GM10847 (cell line): ENCODE data around the gene CD83.

Experiments
- POLR2A ChIP-seq: IDR thresholded peaks from 2 replicates; pipeline ENCODE4 v1.6.1; 2011; ENCODE audit not compliant: insufficient read length; ENCODE audit errors: extremely low read depth

CD83 gene

DNA sequence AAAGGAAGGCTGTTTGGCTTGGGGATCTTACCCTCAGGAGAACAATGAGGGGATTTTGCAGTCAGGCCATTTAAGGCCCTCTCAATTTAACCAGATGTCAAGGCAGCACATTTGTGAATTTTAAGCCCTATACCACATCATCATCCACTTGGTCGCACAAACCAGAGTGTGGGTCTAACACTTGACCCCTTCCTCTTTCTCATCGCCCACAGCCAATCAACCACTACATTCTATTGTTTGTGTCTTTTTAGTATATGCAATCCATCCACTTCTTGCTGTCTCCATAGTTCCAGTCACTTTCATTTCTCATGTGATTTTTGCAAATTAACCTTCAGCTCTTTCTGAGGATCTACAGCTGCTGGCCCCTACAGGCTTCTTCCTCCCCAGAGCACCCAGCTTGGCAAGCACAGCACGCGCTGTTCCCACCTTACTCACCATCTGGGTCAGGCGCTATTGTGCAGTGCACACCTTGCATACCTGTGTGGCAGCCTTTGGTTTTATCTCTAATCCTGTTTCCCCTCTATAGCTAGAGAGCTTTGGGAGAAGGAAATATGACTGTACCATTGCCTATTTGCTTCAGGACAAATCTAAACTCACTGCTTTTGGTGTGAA lies 32.3 kb upstream of the CD83 start:
- TF ChIP-seq POLR2A = no peak

DNA sequence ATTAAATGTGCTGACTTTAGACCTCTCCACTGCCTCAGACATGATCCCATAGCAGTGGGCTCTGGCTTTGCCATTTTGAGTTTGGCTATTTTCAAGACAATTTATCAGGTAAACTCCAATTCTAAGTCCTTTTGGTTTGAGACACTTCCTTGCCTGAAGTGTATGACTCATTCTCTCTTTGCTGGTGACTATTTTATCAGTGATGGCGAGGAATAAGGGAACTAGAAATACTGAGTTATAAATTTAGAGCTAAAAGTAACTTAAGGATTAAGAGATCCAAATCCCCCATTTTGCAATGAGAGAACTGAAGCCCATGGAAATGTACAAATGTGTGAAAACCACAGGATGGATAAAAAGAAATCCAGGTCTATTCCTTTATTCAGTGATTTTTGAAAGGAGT lies 30.9 kb upstream of the CD83 start:
- TF ChIP-seq POLR2A = no peak

DNA sequence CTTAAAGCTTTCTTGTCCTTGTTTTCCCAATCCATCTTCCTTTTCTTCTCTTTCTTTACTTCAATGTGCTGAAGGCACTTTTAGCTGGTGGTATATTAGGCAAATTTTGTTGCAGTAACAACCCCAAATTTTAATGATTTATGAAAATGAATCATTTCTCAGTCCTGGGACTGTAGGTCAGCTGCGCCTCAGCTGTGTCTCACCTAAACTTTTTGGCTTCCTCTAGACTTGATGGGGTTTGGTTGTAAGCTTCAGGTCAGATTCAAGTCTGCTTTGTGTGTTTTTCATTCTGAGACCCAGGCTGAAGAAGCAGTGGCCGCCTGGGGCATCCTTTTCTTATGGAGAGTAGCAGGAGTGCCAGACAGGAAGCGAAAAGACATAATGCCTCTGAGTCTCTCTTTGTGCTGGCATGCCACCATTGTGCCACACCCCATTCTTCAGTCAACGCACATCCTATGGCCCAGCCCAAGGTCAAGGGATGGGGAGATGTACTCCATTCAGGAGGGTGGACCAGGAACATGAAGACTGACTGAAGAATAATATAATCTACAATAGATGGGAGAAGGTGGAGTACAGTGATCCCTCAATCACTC lies 28.9 kb upstream of the CD83 start:
- TF ChIP-seq POLR2A = no peak

- no peak for TF ChIP-seq POLR2A
Observed at GRCh38 chr6:14089224-14089623, 28.3 kb upstream of the CD83 start.

- TF ChIP-seq POLR2A = no peak
Observed at GRCh38 chr6:14091339-14091978, 26.1 kb upstream of the CD83 start.

DNA sequence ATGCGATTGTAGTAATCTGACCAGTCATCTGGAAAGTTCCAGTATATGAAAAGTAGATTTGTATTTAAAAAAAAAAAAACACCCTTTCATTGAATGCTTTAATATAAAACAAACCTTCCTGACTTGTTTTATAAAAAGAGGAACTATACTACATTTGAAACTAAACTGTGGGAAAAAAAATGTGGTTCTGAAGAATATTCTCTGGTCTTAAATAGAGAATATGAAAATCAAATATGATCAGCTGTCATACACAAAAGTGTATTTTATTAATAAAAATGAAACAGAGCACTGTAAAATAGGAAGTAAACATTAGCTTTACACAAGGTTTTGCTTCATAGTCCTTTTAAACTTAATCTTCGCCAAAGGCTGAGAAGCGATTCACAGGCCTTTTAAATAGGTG lies 25.3 kb upstream of the CD83 start:
- no peak for TF ChIP-seq POLR2A

GRCh38 chr6:14092838-14093789 lies 24.5 kb upstream of the CD83 start:
- no peak for TF ChIP-seq POLR2A

DNA sequence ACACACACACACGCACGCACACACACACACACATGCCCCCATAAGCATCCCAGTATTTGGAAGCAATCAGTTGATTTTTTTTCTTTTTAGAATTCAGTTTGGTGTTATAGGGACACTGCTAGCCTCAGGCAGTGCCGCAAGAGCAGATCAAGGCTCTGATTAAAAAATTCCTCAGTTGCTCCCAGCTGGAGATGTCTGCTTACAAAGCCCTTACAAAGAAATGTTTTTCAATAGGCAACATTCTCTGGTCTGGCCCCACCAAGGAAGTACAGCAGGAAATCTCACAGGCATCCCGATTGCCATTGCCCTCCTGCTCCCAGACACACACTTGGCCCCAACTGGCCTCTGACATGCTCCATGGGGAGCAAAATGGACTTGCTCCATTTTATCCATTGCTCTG lies 22.9 kb upstream of the CD83 start:
- TF ChIP-seq POLR2A = no peak

- no peak for TF ChIP-seq POLR2A
Observed at GRCh38 chr6:14095437-14095836, 22.1 kb upstream of the CD83 start.

DNA sequence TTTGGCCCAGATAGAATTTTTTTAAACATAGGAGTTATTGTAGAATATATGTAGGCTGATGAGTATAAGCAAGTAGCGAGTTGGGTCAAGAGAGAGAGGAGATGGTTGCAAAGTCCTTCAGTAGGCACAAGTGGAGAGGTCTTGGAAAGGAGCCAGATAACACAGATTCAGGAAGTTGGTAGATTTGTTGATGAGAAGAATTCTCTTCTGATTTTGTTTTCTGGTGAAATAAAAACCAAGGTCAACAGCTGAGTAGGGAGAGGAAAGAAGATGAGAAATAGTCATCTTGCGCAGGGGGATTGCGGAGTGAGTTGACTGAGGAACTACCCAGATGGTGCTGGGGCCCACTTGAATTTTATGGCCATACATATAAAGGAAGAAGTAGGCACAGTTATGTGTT lies 17.4 kb upstream of the CD83 start:
- TF ChIP-seq POLR2A = no peak

- no peak for TF ChIP-seq POLR2A
Observed at GRCh38 chr6:14100966-14101365, 16.6 kb upstream of the CD83 start.

DNA sequence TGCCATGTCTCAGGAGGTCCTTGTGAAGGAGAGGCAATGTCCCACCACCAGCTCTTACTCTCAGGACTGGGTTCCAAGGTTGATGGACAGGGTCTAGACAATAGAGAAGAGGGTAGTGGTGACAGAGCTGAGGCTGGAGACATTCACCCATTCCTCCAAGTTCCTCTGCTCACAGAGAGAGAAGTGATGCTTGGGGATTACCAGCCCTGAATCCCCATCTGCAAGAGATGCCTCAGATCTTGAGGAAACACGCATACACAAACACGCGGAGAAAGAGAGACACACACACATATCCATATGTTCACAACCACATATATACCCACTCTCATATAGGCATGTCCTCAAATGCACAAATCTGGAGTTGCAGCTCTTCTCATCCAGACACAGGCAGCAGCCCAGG lies 15.2 kb upstream of the CD83 start:
- TF ChIP-seq POLR2A = no peak

GRCh38 chr6:14105547-14105946 lies 12.0 kb upstream of the CD83 start:
- TF ChIP-seq POLR2A = no peak

GRCh38 chr6:14107000-14107399 lies 10.6 kb upstream of the CD83 start:
- no peak for TF ChIP-seq POLR2A

GRCh38 chr6:14107711-14108494 lies 9.7 kb upstream of the CD83 start:
- no peak for TF ChIP-seq POLR2A
